ENCODE results near the gene UTP14C.

The UTP14C gene

DNA sequence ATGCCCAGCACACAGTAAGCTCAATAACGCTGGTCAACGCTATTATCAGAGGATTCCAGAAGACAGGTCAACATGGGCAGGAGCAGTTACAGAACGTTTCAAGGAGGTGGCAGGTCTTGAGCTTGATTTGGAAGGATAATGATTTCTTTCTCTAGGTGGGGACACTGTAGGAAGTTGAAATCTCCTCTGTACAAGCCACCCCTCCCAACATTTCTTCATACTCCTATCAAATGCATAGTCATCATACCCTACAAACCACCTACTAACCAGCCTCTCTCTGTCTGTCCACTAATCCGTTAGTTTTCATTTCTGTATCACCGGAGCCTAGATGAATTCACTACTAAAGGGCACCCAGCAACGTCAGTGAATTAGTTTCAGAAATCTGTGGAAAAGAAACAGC lies 14.5 kb upstream of the UTP14C start:
- H2BK12ac ChIP-seq (ENCODE audit: low read length), result no peak overlapping the region
- no peak overlapping the region for H3K9ac ChIP-seq (ENCODE audit: low read length)
- H2AK5ac ChIP-seq (ENCODE audit: low read length), result no peak overlapping the region
- no peak overlapping the region for H3K14ac ChIP-seq (ENCODE audit: low read length)
- H3K9me3 ChIP-seq (ENCODE audit: insufficient read depth, low read depth, low read length), result peaks cover 5% of the 10 kb centered on the region
- H3K18ac ChIP-seq (ENCODE audit: low read length), result no peak overlapping the region
- peaks cover 9% of the 10 kb centered on the region for H3K79me2 ChIP-seq (ENCODE audit: control insufficient read depth, insufficient read depth, low read length, poor library complexity)
- no peak overlapping the region for H3K4ac ChIP-seq (ENCODE audit: low read depth, low read length)
- H3K4me3 ChIP-seq (ENCODE audit: low read depth, low read length), result no peak overlapping the region
- H3K27ac ChIP-seq (ENCODE audit: low read depth, low read length), result no peak overlapping the region
- H4K91ac ChIP-seq (ENCODE audit: low read depth, low read length), result no peak overlapping the region
- no peak overlapping the region for H4K8ac ChIP-seq (ENCODE audit: low read depth, low read length)
- H2BK120ac ChIP-seq (ENCODE audit: insufficient read depth, low read length, poor library complexity), result no peak overlapping the region
- no CpG with 5 or more reads among the region's 6 CpGs for WGBS (ENCODE audit: extremely low coverage, insufficient coverage, insufficient read length)
- H3K4me2 ChIP-seq (ENCODE audit: low read length), result no peak overlapping the region
- DNase-seq, result no peak
- peaks cover 0 to 3% of the 10 kb centered on the region in 2 experiments for H3K4me1 ChIP-seq (ENCODE audit: control insufficient read depth in 1 of 2, insufficient read depth in 2 of 2, low read length in 2 of 2)
- no peaks in the 10 kb centered on the region for H3K27me3 ChIP-seq (ENCODE audit: insufficient read depth, low read length)
- H3K36me3 ChIP-seq (ENCODE audit: control insufficient read depth in 1 of 2, insufficient read depth in 2 of 2, low read length in 2 of 2), result no peaks in the 10 kb centered on the region
- no peak overlapping the region for H3K23ac ChIP-seq (ENCODE audit: low read length)
- H3K79me1 ChIP-seq (ENCODE audit: low read length), result peaks cover 8% of the 10 kb centered on the region
- no peak overlapping the region for H4K12ac ChIP-seq (ENCODE audit: low read depth, low read length)
- no peak overlapping the region for H2AFZ ChIP-seq (ENCODE audit: insufficient read depth, low read length, poor library complexity)
- no peak overlapping the region for H2BK5ac ChIP-seq (ENCODE audit: low read depth, low read length, poor library complexity)

DNA sequence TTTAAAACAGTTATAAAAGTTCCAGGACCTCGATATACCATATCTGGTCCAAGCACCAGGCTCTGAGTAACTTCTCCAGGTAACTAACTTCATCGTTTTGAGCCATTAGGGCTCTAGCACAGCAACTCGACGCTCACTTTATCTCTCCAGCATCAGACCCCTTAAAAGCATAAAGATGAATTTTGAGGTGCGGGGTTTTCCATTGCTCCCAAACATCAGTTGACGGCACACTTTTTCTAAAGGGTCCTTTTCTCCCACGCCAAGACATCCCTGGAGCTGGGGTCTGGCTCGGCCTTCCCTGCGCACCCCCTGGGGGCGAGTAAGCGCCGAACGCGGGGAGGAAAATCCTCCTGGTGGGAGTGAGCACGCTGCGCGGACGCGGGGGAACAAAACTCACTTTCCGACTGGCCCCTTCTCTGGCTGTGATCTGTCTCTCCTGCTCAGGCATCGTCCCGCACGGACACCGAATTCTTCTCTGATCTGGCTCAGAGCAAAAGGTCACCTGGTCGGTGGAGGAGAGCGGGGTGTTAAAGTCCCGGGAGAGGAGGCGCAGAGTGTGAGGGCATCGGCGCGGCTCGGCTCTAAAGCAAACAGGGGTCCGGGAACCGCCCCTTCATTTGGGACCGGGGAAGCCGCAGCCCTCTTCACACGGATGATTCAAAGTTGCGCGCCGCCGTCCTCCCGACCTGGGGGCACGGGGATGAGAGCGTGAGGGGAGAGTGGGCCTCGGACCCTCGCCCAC lies 13.4 kb upstream of the UTP14C start, which contains the start of gene ATP7B:
TSS of gene ATP7B (minus strand) at position 561 of the 742 bp plus-strand sequence. CDS start at position 448, 113 bp downstream.
- H3K4me1 ChIP-seq (ENCODE audit: control insufficient read depth in 1 of 2, insufficient read depth in 2 of 2, low read length in 2 of 2), result peaks cover 0 to 3% of the 10 kb centered on the region in 2 experiments
- peak within 1 kb of the TSS; percentile 50 for H4K91ac ChIP-seq (ENCODE audit: low read depth, low read length)
- peak within 1 kb of the TSS; percentile 32 for H2BK12ac ChIP-seq (ENCODE audit: low read length)
- peak within 1 kb of the TSS; percentile 87 for H3K18ac ChIP-seq (ENCODE audit: low read length)
- H3K23ac ChIP-seq (ENCODE audit: low read length), result no peak within 1 kb of the TSS
- H3K9me3 ChIP-seq (ENCODE audit: insufficient read depth, low read depth, low read length), result peaks cover 5% of the 10 kb centered on the region
- peak within 1 kb of the TSS; percentile 86 for H4K12ac ChIP-seq (ENCODE audit: low read depth, low read length)
- peak within 1 kb of the TSS; percentile 5 for H2BK5ac ChIP-seq (ENCODE audit: low read depth, low read length, poor library complexity)
- H2BK120ac ChIP-seq (ENCODE audit: insufficient read depth, low read length, poor library complexity), result peak within 1 kb of the TSS; percentile 53
- peak within 1 kb of the TSS; percentile 92 for H2AFZ ChIP-seq (ENCODE audit: insufficient read depth, low read length, poor library complexity)
- peaks cover 9% of the 10 kb centered on the region for H3K79me2 ChIP-seq (ENCODE audit: control insufficient read depth, insufficient read depth, low read length, poor library complexity)
- H3K36me3 ChIP-seq (ENCODE audit: control insufficient read depth in 1 of 2, insufficient read depth in 2 of 2, low read length in 2 of 2), result no peaks in the 10 kb centered on the region
- no peak within 1 kb of the TSS for H2AK5ac ChIP-seq (ENCODE audit: low read length)
- peak within 1 kb of the TSS; percentile 82 for H4K8ac ChIP-seq (ENCODE audit: low read depth, low read length)
- WGBS (ENCODE audit: extremely low coverage, insufficient coverage, insufficient read length), result no CpG with 5 or more reads among the region's 46 CpGs
- no peaks in the 10 kb centered on the region for H3K27me3 ChIP-seq (ENCODE audit: insufficient read depth, low read length)
- peaks cover 8% of the 10 kb centered on the region for H3K79me1 ChIP-seq (ENCODE audit: low read length)
- H3K14ac ChIP-seq (ENCODE audit: low read length), result peak within 1 kb of the TSS; percentile 72
- peak within 1 kb of the TSS; percentile 98 for H3K4me2 ChIP-seq (ENCODE audit: low read length)
- peak within 1 kb of the TSS; percentile 93 for H3K4me3 ChIP-seq (ENCODE audit: low read depth, low read length)
- H3K27ac ChIP-seq (ENCODE audit: low read depth, low read length), result peak within 1 kb of the TSS; percentile 20
- DNase-seq, result no peak
- peak within 1 kb of the TSS; percentile 70 for H3K4ac ChIP-seq (ENCODE audit: low read depth, low read length)
- peak within 1 kb of the TSS; percentile 78 for H3K9ac ChIP-seq (ENCODE audit: low read length)

DNA sequence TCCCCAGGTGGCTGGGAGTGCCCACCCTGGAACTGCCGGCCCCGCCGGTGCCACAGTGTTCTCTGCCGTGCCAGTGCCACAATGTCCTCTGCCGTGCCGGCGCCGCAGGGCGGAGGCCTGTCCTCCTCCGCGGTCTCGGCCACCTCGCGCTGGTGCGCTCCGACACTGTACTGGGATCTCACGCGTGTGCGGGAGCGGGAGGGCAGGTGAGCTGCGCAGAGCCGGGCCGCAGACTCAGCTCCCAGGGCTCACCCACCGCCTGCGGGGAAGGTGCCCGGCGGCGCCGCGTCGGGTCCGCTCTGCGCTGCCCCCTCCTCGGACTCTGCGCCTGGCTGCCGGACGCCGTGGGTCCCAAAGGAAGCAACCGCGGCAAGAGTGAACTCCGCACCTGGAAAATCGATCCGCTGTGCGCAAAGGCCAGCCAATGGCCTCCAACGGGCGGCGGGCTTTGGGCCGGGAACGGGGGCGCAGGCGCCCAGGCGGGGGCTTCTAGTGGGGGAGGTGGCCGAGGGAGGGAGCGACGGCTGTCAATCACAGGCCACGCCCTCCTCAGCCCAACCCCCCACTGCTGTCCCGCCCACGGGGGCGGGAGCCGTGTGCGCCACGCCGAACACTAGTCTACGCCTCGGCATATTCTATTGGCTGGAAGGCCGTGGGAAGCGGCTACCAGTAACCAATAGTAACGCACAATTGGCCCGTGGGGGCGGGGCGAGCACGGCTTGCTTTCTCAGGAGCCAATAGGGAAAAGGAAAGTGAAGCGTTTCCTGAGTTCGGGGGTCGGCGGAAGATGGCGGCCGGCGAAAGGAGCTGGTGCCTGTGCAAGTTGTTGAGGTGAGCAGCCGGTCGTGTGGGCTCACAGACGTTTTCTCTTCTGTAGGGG lies 12.6 kb upstream of the UTP14C start, which contains the start of gene ALG11:
TSS of gene ALG11 (plus strand) at position 767 of the 880 bp plus-strand sequence. CDS start at position 788, 21 bp downstream.
- Histone ChIP-seq H2AFZ (ENCODE audit: insufficient read depth, low read length, poor library complexity) (peak within 1 kb of the TSS; percentile 92), H3K4ac (ENCODE audit: low read depth, low read length) (peak within 1 kb of the TSS; percentile 70), H3K9me3 (ENCODE audit: insufficient read depth, low read depth, low read length) (peaks cover 6% of the 10 kb centered on the region), H3K79me1 (ENCODE audit: low read length) (peaks cover 8% of the 10 kb centered on the region), H3K23ac (ENCODE audit: low read length) (peak within 1 kb of the TSS; percentile 65), H3K9ac (ENCODE audit: low read length) (peak within 1 kb of the TSS; percentile 86), H2BK120ac (ENCODE audit: insufficient read depth, low read length, poor library complexity) (peak within 1 kb of the TSS; percentile 53), H2BK12ac (ENCODE audit: low read length) (peak within 1 kb of the TSS; percentile 32), H3K4me1 (ENCODE audit: control insufficient read depth in 1 of 2, insufficient read depth in 2 of 2, low read length in 2 of 2) (peaks cover 0 to 3% of the 10 kb centered on the region in 2 experiments), H3K27me3 (ENCODE audit: insufficient read depth, low read length) (no peaks in the 10 kb centered on the region), H3K18ac (ENCODE audit: low read length) (peak within 1 kb of the TSS; percentile 87), H4K8ac (ENCODE audit: low read depth, low read length) (peak within 1 kb of the TSS; percentile 82), H4K12ac (ENCODE audit: low read depth, low read length) (peak within 1 kb of the TSS; percentile 86), H3K4me2 (ENCODE audit: low read length) (peak within 1 kb of the TSS; percentile 98), H2BK5ac (ENCODE audit: low read depth, low read length, poor library complexity) (peak within 1 kb of the TSS; percentile 43), H3K36me3 (ENCODE audit: control insufficient read depth in 1 of 2, insufficient read depth in 2 of 2, low read length in 2 of 2) (peaks cover 2 to 6% of the 10 kb centered on the region in 2 experiments), H3K4me3 (ENCODE audit: low read depth, low read length) (peak within 1 kb of the TSS; percentile 93), H4K91ac (ENCODE audit: low read depth, low read length) (peak within 1 kb of the TSS; percentile 50), H2AK5ac (ENCODE audit: low read length) (no peak within 1 kb of the TSS), H3K14ac (ENCODE audit: low read length) (peak within 1 kb of the TSS; percentile 72), H3K79me2 (ENCODE audit: control insufficient read depth, insufficient read depth, low read length, poor library complexity) (peaks cover 9% of the 10 kb centered on the region), H3K27ac (ENCODE audit: low read depth, low read length) (peak within 1 kb of the TSS; percentile 20)
- peak; percentile 99 to 100 for DNase-seq
- no CpG with 5 or more reads among the region's 82 CpGs for WGBS (ENCODE audit: extremely low coverage, insufficient coverage, insufficient read length)

- Histone ChIP-seq H3K9me3 (ENCODE audit: insufficient read depth, low read depth, low read length) (peaks cover 6% of the 10 kb centered on the region), H2BK120ac (ENCODE audit: insufficient read depth, low read length, poor library complexity) (no peak overlapping the region), H4K91ac (ENCODE audit: low read depth, low read length) (no peak overlapping the region), H3K27me3 (ENCODE audit: insufficient read depth, low read length) (no peaks in the 10 kb centered on the region), H4K8ac (ENCODE audit: low read depth, low read length) (peak overlapping the region; percentile 82), H2AK5ac (ENCODE audit: low read length) (no peak overlapping the region), H3K27ac (ENCODE audit: low read depth, low read length) (no peak overlapping the region), H3K14ac (ENCODE audit: low read length) (peak overlapping the region; percentile 72), H3K4me3 (ENCODE audit: low read depth, low read length) (peak overlapping the region; percentile 76), H3K79me1 (ENCODE audit: low read length) (peaks cover 8% of the 10 kb centered on the region), H3K4me2 (ENCODE audit: low read length) (peak overlapping the region; percentile 71), H2BK12ac (ENCODE audit: low read length) (no peak overlapping the region), H3K36me3 (ENCODE audit: control insufficient read depth in 1 of 2, insufficient read depth in 2 of 2, low read length in 2 of 2) (peaks cover 3 to 7% of the 10 kb centered on the region in 2 experiments), H3K9ac (ENCODE audit: low read length) (peak overlapping the region; percentile 86), H3K23ac (ENCODE audit: low read length) (peak overlapping the region; percentile 65), H2BK5ac (ENCODE audit: low read depth, low read length, poor library complexity) (peak overlapping the region; percentile 43), H3K4ac (ENCODE audit: low read depth, low read length) (peak overlapping the region; percentile 70), H3K4me1 (ENCODE audit: control insufficient read depth in 1 of 2, insufficient read depth in 2 of 2, low read length in 2 of 2) (peaks cover 0 to 3% of the 10 kb centered on the region in 2 experiments), H4K12ac (ENCODE audit: low read depth, low read length) (peak overlapping the region; percentile 86), H2AFZ (ENCODE audit: insufficient read depth, low read length, poor library complexity) (peak overlapping the region; percentile 72), H3K79me2 (ENCODE audit: control insufficient read depth, insufficient read depth, low read length, poor library complexity) (peaks cover 9% of the 10 kb centered on the region), H3K18ac (ENCODE audit: low read length) (peak overlapping the region; percentile 87)
- no peak for DNase-seq
- no CpG with 5 or more reads among the region's 8 CpGs for WGBS (ENCODE audit: extremely low coverage, insufficient coverage, insufficient read length)
Measured at GRCh38 chr13:52012512-52012836, 12.0 kb upstream of the UTP14C start.

All from trophoblast cell (in vitro differentiated cells and primary cell).